ENCODE results near the gene CLDN22. TPM values are rescaled to one million over a fixed set of nuclear protein-coding genes. Genes with fewer than 3 reads are reported as not detected.

Gene CLDN22
- total RNA-seq, 4 donors from 2014 or later = not detected

DNA sequence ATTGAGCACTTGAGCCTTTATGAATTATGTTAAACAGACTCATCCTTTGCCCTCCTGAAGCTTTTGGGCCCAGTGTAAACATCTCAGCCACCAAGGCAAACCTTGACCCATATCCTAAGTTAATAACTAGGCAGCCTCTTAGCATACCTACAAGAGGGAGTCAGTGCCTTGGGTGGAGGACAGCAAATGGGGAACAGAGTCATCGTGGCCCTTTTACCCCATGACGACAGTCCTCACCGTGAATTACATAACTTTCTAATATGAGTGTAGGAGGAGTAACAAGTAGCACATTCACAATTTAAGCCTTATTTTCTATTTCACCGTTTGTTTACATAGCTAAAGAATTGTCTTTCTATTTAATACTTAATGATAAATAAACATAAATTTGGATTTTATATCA is 16.8 kb downstream of the CLDN22 start:
- TF ChIP-seq CTCF (IDR thresholded peaks at IDR 0.05; ENCODE audit: low read depth) = no peak

GRCh38 chr4:183300655-183301054 is 19.4 kb downstream of the CLDN22 start:
- no peak for TF ChIP-seq CTCF (IDR thresholded peaks at IDR 0.05; ENCODE audit: low read depth)

GRCh38 chr4:183300070-183300469 is 20.0 kb downstream of the CLDN22 start:
- no peak for TF ChIP-seq CTCF (IDR thresholded peaks at IDR 0.05; ENCODE audit: low read depth)

DNA sequence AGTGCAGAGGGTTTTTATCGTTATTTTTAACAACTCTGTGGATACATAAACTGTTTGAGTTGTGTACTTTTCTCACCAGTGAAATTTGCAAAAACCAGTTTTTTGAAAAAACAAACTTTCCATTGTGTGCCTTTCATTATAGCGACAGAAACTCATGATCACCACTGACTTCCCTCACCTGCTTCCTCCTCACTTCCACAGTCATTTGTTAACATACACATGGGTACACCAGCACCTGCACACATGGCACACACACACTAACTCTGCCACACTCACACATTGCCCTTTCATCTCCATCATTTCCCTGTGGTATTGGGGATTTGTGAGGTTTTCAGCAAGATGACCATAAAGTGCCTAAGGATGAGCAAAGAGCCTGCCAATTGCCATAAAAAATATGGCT is 20.6 kb downstream of the CLDN22 start:
- TF ChIP-seq CTCF (IDR thresholded peaks at IDR 0.05; ENCODE audit: low read depth) = no peak

DNA sequence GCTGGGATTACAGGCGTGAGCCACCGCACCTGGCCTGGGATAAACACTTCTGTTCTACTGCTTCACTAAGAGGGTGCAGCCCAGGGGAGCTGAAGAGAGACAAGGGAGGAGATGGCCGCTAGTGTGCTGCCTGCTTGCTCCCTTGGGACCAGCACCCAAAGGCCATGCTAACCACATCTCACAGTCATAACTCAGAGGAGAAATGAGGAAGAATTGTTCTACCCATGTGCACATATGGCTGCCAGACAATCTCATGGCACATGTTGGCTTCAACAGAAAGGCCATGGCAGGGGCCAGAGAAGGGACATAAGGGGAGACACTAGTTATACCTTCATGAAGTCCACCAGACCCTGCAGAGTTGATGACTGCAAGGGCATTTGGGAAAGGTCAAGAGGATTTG is 22.4 kb downstream of the CLDN22 start:
- TF ChIP-seq CTCF (IDR thresholded peaks at IDR 0.05; ENCODE audit: low read depth) = no peak

GRCh38 chr4:183295711-183296110 is 24.4 kb downstream of the CLDN22 start:
- TF ChIP-seq CTCF (IDR thresholded peaks at IDR 0.05; ENCODE audit: low read depth) = no peak

DNA sequence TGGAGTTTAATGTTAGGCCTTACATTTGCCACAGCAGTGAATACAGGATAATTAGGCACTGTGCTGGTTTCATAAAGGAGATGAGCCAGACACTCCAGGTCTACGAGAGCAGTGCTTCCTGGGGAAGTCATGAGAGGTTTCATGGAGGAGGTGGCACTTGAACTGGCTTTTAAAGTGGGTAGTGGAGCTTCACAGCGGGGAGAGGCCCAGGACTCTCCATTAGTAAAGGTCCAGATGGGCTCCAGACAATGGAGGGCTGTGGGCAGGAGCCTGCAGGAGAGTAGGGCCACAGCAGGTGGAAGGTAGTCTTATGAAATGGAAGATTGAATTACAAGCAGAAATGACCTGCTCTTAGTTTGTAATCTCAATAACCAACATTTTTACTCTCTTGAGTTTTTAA is 29.0 kb downstream of the CLDN22 start:
- no peak for TF ChIP-seq CTCF (IDR thresholded peaks at IDR 0.05; ENCODE audit: low read depth)

All from subcutaneous adipose tissue (tissue), 4 donors.